Thymus (tissue), 11 donors: ENCODE measurements around the gene FHDC1. TPM values are rescaled to one million over a fixed set of nuclear protein-coding genes. Genes with fewer than 3 reads are reported as not detected.

Experiments
- DNase-seq, 9 donors: peaks; one replicate each; pipeline ENCODE4 v3.0.0-alpha.2; 2013; ENCODE audit warnings: low spot score in 9 of 9, low read depth in 6 of 9, missing footprints in 1 of 9
- H3K27ac ChIP-seq, 2 donors: one replicate each; pipeline ENCODE4 v1.5.1; 2013; ENCODE audit warnings: control low read depth in 1 of 2, low read depth in 1 of 2, low read length in 1 of 2, mild to moderate bottlenecking in 1 of 2, moderate library complexity in 1 of 2
- H3K27me3 ChIP-seq, 2 donors: one replicate each; pipeline ENCODE4 v1.5.1; 2013; ENCODE audit warnings: low read length in 1 of 2; ENCODE audit not compliant: control insufficient read depth in 2 of 2, insufficient read depth in 1 of 2
- H3K36me3 ChIP-seq, 2 donors: one replicate each; pipeline ENCODE4 v1.5.1; 2013; ENCODE audit warnings: low read length in 1 of 2, mild to moderate bottlenecking in 1 of 2, moderate library complexity in 1 of 2; ENCODE audit not compliant: control insufficient read depth in 2 of 2, insufficient read depth in 2 of 2
- H3K4me1 ChIP-seq, 2 donors: one replicate each; pipeline ENCODE4 v1.5.1; 2013; ENCODE audit warnings: low read length in 2 of 2; ENCODE audit not compliant: control insufficient read depth in 2 of 2, insufficient read depth in 2 of 2
- H3K4me3 ChIP-seq, 2 donors: one replicate each; pipeline ENCODE4 v1.5.1; 2013; ENCODE audit warnings: low read length in 2 of 2, control low read depth in 1 of 2, mild to moderate bottlenecking in 1 of 2
- H3K9me3 ChIP-seq, 2 donors: one replicate each; pipeline ENCODE4 v1.5.1; 2013; ENCODE audit warnings: low read length in 1 of 2, mild to moderate bottlenecking in 1 of 2; ENCODE audit not compliant: control insufficient read depth in 2 of 2, insufficient read depth in 1 of 2
- WGBS: extraction: QIAGEN DNeasy Blood & Tissue Kit; methylation state at CpG from one replicate; pipeline ENCODE4 v1.1.7; 2013; 5-methylcytosine and 5-hydroxymethylcytosine counted together
- polyA plus RNA-seq: library from polyadenylated mRNA; stranded (reverse); fragments of 200-250 nt; gene quantifications from one replicate; pipeline ENCODE4 v1.2.3, GENCODE V29; 2013
- total RNA-seq: library from RNA; stranded (reverse); fragments of 120-200 nt; gene quantifications from one replicate; pipeline ENCODE4 v1.2.4, GENCODE V29; 2013
- donor health status: healthy.

Gene FHDC1
- total and polyA plus RNA-seq, 2 donors = 0.33 to 2.8 TPM

GRCh38 chr4:152901205-152901604 is 34.9 kb upstream of the FHDC1 start:
- Histone ChIP-seq H3K36me3 (no peaks in the 10 kb centered on the region), H3K27me3 (no peaks in the 10 kb centered on the region), H3K9me3 (no peaks in the 10 kb centered on the region), H3K4me1 (no peaks in the 10 kb centered on the region), H3K4me3 (no peak overlapping the region), H3K27ac (no peak overlapping the region)
- 97% methylated on average over 3 of the region's 3 CpGs for WGBS
- DNase-seq = no peak

DNA sequence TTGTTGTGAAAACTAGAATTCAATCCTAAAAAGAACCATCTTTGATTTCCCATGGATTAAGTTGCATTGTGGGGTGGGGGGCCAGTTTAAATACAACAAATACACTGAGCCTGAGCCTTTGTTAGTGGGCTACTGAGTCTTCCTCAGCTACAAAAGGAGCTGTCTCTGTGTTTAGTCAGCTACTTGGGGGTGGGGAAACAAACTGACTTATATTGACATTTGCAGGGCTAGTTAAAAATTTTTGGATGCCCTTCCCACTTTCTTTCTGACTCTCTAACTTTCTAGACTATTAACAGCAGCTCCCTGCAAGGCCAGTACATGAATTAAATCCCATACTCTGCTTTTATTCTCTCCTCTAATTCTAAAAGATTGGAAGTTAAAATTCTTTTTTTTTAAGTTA is 32.5 kb upstream of the FHDC1 start:
- Histone ChIP-seq H3K27ac (no peak overlapping the region), H3K4me1 (no peaks in the 10 kb centered on the region), H3K27me3 (no peaks in the 10 kb centered on the region), H3K4me3 (no peak overlapping the region), H3K36me3 (no peaks in the 10 kb centered on the region), H3K9me3 (no peaks in the 10 kb centered on the region)
- no peak for DNase-seq

GRCh38 chr4:152909901-152910300 is 26.2 kb upstream of the FHDC1 start:
- no peak for DNase-seq
- Histone ChIP-seq H3K9me3 (no peaks in the 10 kb centered on the region), H3K27ac (no peak overlapping the region), H3K36me3 (no peaks in the 10 kb centered on the region), H3K4me3 (no peak overlapping the region), H3K4me1 (no peaks in the 10 kb centered on the region), H3K27me3 (no peaks in the 10 kb centered on the region)
- WGBS = 98% methylated on average over 4 of the region's 4 CpGs

- H3K9me3 ChIP-seq = no peaks in the 10 kb centered on the region
- no peaks in the 10 kb centered on the region for H3K4me1 ChIP-seq
- H3K36me3 ChIP-seq = no peaks in the 10 kb centered on the region
- no peaks in the 10 kb centered on the region for H3K27me3 ChIP-seq
- DNase-seq = no peak
- no peak overlapping the region for H3K27ac ChIP-seq
- no peak overlapping the region for H3K4me3 ChIP-seq
- WGBS = 65% methylated on average over 3 of the region's 3 CpGs
Observed at GRCh38 chr4:152910521-152910920, 25.6 kb upstream of the FHDC1 start.

DNA sequence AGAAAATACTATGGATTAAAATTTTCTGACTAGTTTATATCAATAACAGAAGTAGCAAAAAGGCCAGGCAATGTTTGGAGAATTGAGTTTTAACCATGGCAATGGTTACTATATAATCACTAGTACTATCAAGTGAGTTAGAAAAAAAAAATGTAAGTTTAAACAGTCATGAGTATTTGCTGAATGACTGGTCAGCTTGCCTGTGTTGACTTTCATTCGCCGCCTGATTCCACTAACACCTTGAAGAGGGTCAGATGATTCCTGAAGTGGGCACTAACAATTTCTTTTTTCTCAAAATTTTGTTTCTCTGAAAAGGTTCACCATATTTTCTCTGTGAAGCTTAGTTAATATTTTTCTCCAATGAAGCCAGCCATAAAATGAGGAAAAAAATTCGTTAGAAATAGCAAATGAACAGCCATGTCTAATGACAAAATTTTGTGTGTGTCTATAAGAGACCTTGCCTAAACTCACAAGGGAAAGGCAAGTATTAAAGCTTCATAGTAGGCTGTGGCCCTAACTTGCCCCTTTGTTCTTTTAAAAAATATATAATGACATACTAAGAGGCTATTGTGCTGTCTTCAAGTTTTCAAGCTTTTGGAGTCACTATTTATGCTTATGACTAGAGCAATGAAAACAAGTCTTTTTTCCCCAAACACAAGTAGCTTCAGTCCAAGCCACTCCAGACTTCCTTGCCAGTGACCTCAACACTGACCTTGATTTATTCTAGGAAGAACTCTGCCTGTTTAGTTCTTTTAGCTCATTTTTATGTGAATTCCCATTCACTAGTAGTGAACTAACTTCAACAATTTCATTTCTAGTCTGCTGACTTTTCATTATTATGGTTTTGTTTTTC is 18.4 kb upstream of the FHDC1 start:
- peaks cover 0 to 6% of the 10 kb centered on the region in 2 donors for H3K9me3 ChIP-seq
- DNase-seq = no peak
- no peaks in the 10 kb centered on the region for H3K4me1 ChIP-seq
- no peak overlapping the region for H3K4me3 ChIP-seq
- WGBS = 97% methylated on average over 3 of the region's 3 CpGs
- no peaks in the 10 kb centered on the region for H3K36me3 ChIP-seq
- H3K27me3 ChIP-seq = no peaks in the 10 kb centered on the region
- no peak overlapping the region for H3K27ac ChIP-seq

DNA sequence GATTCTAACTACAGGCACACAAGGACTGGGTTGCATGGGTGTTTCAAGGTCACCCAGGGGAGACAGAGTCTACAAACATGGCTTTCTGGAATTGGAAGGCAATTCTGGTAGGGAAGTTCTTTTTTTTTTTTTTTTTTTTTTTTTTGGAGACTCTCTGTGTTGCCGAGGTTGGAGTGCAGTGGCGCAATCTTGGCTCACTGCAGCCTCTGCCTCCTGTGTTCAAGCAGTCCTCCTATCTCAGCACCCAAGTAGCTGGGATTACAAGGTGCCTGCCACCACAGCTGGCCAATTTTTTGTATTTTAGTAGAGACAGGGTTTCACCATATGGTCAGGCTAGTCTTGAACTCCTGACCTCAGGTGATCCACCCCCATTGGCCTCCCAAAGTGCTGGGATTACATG is 16.3 kb upstream of the FHDC1 start:
- H3K36me3 ChIP-seq = no peaks in the 10 kb centered on the region
- no peak overlapping the region for H3K4me3 ChIP-seq
- H3K27me3 ChIP-seq = no peaks in the 10 kb centered on the region
- DNase-seq = no peak
- no peak overlapping the region for H3K27ac ChIP-seq
- H3K4me1 ChIP-seq = no peaks in the 10 kb centered on the region
- WGBS = 98% methylated on average over 2 of the region's 2 CpGs
- H3K9me3 ChIP-seq = peaks cover 0 to 6% of the 10 kb centered on the region in 2 donors

DNA sequence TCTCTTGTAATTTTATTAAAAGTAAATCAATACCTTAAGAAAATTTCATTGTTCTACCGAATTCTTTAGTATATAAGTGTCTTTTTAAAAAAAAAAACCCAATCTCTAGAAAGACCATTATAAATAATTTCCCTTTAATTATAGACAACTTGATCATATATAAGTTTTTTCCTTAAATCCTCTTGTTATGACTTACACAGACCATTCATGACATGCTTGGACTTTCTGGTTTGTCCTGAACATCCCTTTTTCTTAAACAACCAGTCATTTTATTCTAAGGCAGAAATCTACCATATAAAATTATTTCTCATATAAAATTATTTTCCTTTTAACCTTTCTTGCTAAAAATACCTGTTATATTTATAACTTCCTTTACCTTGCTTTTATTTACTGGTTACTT is 15.4 kb upstream of the FHDC1 start:
- peaks cover 0 to 6% of the 10 kb centered on the region in 2 donors for H3K9me3 ChIP-seq
- 83% methylated on average over 1 of the region's 1 CpG for WGBS
- no peak overlapping the region for H3K4me3 ChIP-seq
- DNase-seq = no peak
- H3K27ac ChIP-seq = no peak overlapping the region
- H3K4me1 ChIP-seq = no peaks in the 10 kb centered on the region
- no peaks in the 10 kb centered on the region for H3K36me3 ChIP-seq
- no peaks in the 10 kb centered on the region for H3K27me3 ChIP-seq

GRCh38 chr4:152921284-152921683 is 14.8 kb upstream of the FHDC1 start:
- Histone ChIP-seq H3K27ac (no peak overlapping the region), H3K27me3 (no peaks in the 10 kb centered on the region), H3K9me3 (peaks cover 0 to 6% of the 10 kb centered on the region in 2 donors), H3K4me3 (no peak overlapping the region), H3K36me3 (no peaks in the 10 kb centered on the region), H3K4me1 (no peaks in the 10 kb centered on the region)
- no peak for DNase-seq

- peaks cover 0 to 3% of the 10 kb centered on the region in 2 donors for H3K4me1 ChIP-seq
- 93% methylated on average over 1 of the region's 1 CpG for WGBS
- no peaks in the 10 kb centered on the region for H3K36me3 ChIP-seq
- no peaks in the 10 kb centered on the region for H3K27me3 ChIP-seq
- no peak overlapping the region for H3K4me3 ChIP-seq
- H3K27ac ChIP-seq = no peak overlapping the region
- no peaks in the 10 kb centered on the region for H3K9me3 ChIP-seq
- DNase-seq = no peak
Observed at GRCh38 chr4:152925851-152926250, 10.3 kb upstream of the FHDC1 start.
